GM06990 (cell line): ENCODE measurements around the gene SLCO2A1.

Source experiments
- DNase-seq: peaks from one replicate; pipeline ENCODE4 v3.0.0-alpha.2; 2011; ENCODE audit not compliant: insufficient read length; ENCODE audit errors: extremely low read depth
- H3K27me3 ChIP-seq: replicated peaks from 2 replicates; pipeline ENCODE4 v1.6.0; 2011; ENCODE audit warnings: low read length; ENCODE audit not compliant: control insufficient read depth, insufficient read depth
- H3K36me3 ChIP-seq: 2 replicates; pipeline ENCODE4 v1.5.1; 2011; ENCODE audit warnings: low read length; ENCODE audit not compliant: control insufficient read depth, insufficient read depth
- H3K4me3 ChIP-seq: replicated peaks from 2 replicates; pipeline ENCODE4 v1.5.1; 2011; ENCODE audit warnings: low read depth, mild to moderate bottlenecking, control low read depth, low read length
- TF ChIP-seq, protein P1 (sequence below): IDR thresholded peaks from 2 replicates; pipeline ENCODE4 v1.5.1; 2011; ENCODE audit warnings: low read length, control low read depth, mild to moderate bottlenecking, inconsistent platforms; ENCODE audit not compliant: insufficient read depth, poor library complexity, severe bottlenecking

SLCO2A1 gene

DNA sequence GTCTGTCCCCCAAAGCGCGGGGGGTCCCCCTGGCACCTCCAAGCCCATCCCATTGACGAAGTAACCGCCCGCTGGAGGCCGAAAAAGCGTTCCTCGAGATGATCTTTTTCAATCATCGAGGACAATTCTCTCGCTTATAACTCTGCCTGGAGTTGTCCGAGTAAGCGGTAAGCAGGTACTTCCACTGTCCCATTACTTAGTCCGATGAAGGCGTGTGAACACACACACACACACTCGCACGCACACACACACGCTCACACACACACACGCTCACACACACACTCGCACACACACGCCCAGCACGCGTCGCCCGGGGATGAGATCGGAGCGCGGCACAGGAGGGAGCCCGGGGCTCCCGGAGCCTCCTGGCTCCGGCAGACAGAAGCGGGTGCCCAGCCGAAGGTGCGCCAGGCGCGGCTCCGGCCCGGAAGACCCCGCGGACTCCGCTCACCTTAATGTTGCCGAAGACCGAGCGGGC, 430 bp downstream of the SLCO2A1 start:
- no peaks in the 10 kb centered on the region; the same call in none of the 2 replicates for H3K27me3 ChIP-seq
- TF ChIP-seq, protein P1, sequence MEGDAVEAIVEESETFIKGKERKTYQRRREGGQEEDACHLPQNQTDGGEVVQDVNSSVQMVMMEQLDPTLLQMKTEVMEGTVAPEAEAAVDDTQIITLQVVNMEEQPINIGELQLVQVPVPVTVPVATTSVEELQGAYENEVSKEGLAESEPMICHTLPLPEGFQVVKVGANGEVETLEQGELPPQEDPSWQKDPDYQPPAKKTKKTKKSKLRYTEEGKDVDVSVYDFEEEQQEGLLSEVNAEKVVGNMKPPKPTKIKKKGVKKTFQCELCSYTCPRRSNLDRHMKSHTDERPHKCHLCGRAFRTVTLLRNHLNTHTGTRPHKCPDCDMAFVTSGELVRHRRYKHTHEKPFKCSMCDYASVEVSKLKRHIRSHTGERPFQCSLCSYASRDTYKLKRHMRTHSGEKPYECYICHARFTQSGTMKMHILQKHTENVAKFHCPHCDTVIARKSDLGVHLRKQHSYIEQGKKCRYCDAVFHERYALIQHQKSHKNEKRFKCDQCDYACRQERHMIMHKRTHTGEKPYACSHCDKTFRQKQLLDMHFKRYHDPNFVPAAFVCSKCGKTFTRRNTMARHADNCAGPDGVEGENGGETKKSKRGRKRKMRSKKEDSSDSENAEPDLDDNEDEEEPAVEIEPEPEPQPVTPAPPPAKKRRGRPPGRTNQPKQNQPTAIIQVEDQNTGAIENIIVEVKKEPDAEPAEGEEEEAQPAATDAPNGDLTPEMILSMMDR, result no peak
- DNase-seq, result no peak
- no peak overlapping the region for H3K4me3 ChIP-seq
- H3K36me3 ChIP-seq, result no peaks in the 10 kb centered on the region

DNA sequence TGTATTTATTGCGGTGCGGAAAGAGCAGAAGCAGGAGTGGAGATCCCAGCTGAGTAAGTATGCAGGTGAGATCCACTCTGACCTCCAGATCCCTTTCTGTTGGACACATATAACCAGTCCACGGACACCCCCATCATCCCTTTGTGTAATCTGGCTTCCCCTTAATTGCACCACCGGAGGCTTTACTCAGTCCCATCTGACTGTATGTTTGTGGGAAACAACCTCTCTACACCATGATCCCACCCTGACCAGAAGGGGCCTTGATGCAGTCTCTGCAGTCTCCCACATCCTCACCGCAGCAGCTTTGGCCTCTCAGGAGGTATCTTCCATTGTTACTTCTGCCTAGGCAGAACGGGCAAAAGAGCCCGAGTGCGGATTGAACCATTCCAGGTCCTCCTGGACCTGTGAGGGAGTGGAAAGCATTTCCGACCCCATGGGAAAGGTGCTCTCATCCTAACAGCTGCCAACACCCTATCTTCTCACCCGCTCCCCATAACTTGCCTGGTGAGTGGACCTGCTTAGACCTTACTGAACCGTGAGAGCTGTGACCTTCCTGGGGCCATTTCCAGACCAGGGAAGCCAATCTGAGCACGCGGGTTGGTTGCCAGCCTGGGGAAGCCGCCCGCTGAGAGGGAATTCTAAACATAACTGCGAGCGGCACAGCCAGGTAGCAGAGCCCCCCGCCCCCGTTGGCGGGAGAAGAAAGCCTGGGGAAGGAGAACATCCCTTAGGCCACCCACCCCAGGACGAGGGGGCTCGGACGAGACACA, 1.1 kb downstream of the SLCO2A1 start:
- no peaks in the 10 kb centered on the region; the same call in none of the 2 replicates for H3K27me3 ChIP-seq
- H3K4me3 ChIP-seq, result no peak overlapping the region
- TF ChIP-seq, protein P1, result no peak
- no peak for DNase-seq
- H3K36me3 ChIP-seq, result no peaks in the 10 kb centered on the region

DNA sequence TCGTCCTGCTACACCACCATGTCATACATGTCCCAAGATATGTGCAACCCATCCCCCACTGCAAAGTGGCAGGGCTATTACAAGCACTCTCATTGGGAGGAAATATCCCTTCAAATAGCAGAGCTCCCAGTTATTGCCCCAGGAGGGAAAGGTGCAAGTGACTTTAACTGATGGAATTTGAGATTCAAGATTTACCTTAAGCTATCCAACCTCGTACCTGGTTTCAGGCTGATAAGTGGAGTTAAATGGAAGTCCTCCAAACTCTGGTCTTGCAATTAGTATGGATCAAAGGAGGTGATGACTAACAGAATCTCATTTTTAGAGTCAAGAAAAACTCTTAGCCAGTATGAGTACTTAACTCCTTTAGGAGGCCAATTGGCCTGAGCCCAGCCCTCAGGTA, 2.1 kb downstream of the SLCO2A1 start:
- Histone ChIP-seq H3K4me3 (no peak overlapping the region), H3K27me3 (no peaks in the 10 kb centered on the region; the same call in none of the 2 replicates), H3K36me3 (no peaks in the 10 kb centered on the region)
- DNase-seq, result no peak
- TF ChIP-seq, protein P1, result no peak

DNA sequence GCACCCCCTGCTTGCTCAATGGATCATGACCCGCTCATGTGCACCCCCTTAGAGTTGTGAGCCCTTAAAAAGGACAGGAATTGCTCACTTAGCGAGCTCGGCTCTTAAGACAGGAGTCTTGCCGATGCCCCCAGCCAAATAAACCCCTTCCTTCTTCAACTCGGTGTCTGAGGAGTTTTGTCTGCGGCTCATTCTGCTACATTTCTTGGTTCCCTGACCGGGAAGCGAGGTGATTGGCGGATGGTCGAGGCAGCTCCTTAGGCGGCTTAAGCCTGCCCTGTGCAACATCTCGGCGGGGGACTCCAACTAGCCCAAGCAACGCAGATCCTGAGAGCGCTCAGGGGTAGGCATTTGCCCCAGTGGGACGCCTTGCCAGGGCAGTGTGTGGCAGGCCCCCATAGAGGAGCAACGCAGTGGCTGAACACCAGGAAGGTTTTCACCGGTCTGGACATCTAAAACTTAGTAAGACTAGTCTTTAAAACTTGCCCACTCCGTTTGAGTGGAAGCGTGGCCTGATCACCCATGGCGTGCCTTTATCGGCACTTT, 9.5 kb downstream of the SLCO2A1 start:
- no peak overlapping the region for H3K4me3 ChIP-seq
- TF ChIP-seq, protein P1, result no peak
- no peaks in the 10 kb centered on the region; the same call in 1 of the 2 replicates for H3K27me3 ChIP-seq
- no peak for DNase-seq
- no peaks in the 10 kb centered on the region for H3K36me3 ChIP-seq

DNA sequence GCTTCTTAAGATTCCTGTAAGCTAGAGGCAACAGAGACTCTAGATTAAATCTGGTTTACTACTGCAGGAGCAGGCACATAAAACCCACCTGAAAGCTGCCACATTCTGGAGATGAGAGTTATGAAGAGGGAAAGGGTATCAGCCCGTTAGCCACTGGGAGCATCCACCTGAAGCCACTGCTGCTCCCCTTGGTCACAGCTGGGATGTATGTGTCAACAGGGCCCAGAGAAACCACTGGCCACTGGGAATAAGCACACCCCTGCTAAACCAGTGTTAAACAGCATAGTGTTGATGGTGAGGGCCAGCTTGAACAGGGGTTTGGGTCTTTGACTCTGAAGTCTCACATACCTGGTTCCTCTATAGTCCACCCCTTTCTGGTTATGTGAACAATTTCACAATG, 10.9 kb downstream of the SLCO2A1 start:
- no peaks in the 10 kb centered on the region; the same call in 1 of the 2 replicates for H3K27me3 ChIP-seq
- TF ChIP-seq, protein P1, result no peak
- no peaks in the 10 kb centered on the region for H3K36me3 ChIP-seq
- no peak overlapping the region for H3K4me3 ChIP-seq
- no peak for DNase-seq
